ENCODE measurements around the gene GALNT18. TPM values are rescaled to one million over a fixed set of nuclear protein-coding genes. Genes with fewer than 3 reads are reported as not detected.

Gene GALNT18
- total RNA-seq: 10 to 100 TPM; 59.3 to 68.0 TPM
- 100 to 1,000 TPM in 1 of 2 donors, 10 to 100 TPM in 1; 17.7 to 109 TPM for polyA plus RNA-seq
- long read RNA-seq, donor 1, transcript GALNT18-201 (11 exons, 2,504 nt): major isoform, 16 of 21 reads
- long read RNA-seq, donor 1, partial matches to known transcripts: 5 of 21 reads
- long read RNA-seq, donor 1, other reads (novel, unspliced or antisense): 0 of 21 reads
- long read RNA-seq, donor 2, partial matches to known transcripts: 0 of 2 reads
- long read RNA-seq, donor 2, other reads (novel, unspliced or antisense): 0 of 2 reads
- long read RNA-seq, donor 3, transcript GALNT18-201 (11 exons, 2,504 nt): major isoform, 6 of 6 reads
- long read RNA-seq, donor 3, partial matches to known transcripts: 0 of 6 reads
- long read RNA-seq, donor 3, other reads (novel, unspliced or antisense): 0 of 6 reads
- long read RNA-seq, donor 4: 0 reads
- long read RNA-seq, donor 5, transcript GALNT18-201 (11 exons, 2,504 nt): major isoform, 12 of 17 reads
- long read RNA-seq, donor 5, partial matches to known transcripts: 5 of 17 reads
- long read RNA-seq, donor 5, other reads (novel, unspliced or antisense): 0 of 17 reads

DNA sequence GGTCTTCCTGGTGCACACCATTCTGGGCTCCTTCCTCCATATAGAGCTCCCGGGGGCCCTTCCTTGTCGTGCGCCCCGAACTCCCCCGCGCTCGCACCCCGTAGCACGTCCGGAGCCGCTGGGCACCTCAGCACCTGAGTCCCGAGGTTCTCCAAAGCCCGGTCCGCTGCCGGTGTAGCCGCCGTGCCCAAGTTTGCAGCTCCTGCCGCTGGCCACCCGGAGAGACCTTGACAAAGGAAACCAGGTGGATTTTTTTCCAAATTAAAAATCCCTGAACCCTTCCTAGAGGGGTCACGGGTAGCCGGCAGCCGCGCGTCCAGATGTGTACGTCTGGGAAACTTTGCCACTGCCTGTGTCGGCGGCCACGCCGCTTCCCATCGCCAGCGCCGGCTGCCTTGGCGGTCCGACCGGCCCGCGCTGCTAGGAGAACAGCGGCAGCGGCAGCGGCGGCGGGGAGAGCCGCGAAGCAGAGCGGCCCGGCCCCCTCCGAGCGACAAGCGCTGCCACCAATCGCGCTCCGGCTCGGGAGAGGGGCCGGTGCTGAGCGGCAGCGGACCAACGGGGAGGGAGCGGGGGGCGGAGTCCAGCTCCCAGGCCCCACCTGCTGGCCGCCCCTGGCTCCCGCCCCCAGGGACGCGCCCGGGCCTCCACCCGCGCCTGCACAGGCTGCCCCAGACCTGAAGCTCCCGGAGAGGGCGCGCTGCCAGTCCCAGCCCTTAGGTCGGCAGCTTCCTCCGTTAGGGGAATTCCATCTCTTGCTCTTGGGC, at the start of gene GALNT18:
TSS of gene GALNT18 (minus strand) at position 433 of the 767 bp plus-strand sequence.
- peak within 1 kb of the TSS; percentile 75 to 85 for H3K27ac ChIP-seq (ENCODE audit: low read depth in 1 of 2, low read length in 1 of 2)
- H3K36me3 ChIP-seq (ENCODE audit: control insufficient read depth in 4 of 4, insufficient read depth in 4 of 4, low read length in 4 of 4): no peaks in the 10 kb centered on the region
- peaks cover 0 to 10% (median 0%) of the 10 kb centered on the region in 3 donors for H3K27me3 ChIP-seq (ENCODE audit: control insufficient read depth in 3 of 3, insufficient read depth in 3 of 3, low read length in 2 of 3)
- peak; percentile 93 to 97 (median 93) for DNase-seq
- peak; percentile 93 for ATAC-seq (ENCODE audit: insufficient read depth, low FRiP score)
- no peaks in the 10 kb centered on the region for H3K9me3 ChIP-seq (ENCODE audit: control insufficient read depth in 4 of 4, insufficient read depth in 3 of 4, low read length in 3 of 4)
- H3K4me3 ChIP-seq: peak within 1 kb of the TSS; percentile 80
- H3K9ac ChIP-seq (ENCODE audit: insufficient read depth in 1 of 2, low read length in 2 of 2): no peak within 1 kb of the TSS
- H3K4me1 ChIP-seq (ENCODE audit: control insufficient read depth in 5 of 5, insufficient read depth in 5 of 5, low read length in 5 of 5): peaks cover 0 to 23% (median 0%) of the 10 kb centered on the region in 5 donors
- WGBS, 2 donors: 0 to 1% methylated on average over 57 to 71 of the region's 71 CpGs
- TF ChIP-seq, protein P1, sequence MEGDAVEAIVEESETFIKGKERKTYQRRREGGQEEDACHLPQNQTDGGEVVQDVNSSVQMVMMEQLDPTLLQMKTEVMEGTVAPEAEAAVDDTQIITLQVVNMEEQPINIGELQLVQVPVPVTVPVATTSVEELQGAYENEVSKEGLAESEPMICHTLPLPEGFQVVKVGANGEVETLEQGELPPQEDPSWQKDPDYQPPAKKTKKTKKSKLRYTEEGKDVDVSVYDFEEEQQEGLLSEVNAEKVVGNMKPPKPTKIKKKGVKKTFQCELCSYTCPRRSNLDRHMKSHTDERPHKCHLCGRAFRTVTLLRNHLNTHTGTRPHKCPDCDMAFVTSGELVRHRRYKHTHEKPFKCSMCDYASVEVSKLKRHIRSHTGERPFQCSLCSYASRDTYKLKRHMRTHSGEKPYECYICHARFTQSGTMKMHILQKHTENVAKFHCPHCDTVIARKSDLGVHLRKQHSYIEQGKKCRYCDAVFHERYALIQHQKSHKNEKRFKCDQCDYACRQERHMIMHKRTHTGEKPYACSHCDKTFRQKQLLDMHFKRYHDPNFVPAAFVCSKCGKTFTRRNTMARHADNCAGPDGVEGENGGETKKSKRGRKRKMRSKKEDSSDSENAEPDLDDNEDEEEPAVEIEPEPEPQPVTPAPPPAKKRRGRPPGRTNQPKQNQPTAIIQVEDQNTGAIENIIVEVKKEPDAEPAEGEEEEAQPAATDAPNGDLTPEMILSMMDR (IDR thresholded peaks at IDR 0.05; ENCODE audit: control extremely low read depth, extremely low read depth): peak; percentile 12

DNA sequence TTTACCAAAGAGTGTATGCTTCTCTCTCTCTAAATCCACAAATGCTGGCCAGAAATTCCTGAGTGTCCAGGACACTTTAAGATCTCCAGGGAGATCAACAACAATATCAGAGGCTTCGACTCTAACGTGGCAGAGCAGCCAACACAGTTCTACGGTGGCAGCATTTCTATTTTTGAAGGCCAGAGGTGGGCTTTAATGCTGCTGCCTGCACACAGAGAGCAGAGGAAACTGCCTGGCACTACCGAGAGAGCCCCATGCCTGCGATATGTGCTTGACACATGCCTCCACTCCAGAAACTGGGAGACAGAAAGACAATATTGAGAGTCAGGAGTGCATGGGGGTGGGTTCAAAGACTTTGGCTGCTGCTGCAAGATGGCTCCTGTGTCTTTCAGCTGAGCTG, 48.8 kb upstream of the GALNT18 start:
- ATAC-seq (ENCODE audit: insufficient read depth, low FRiP score) (no peak), DNase-seq (peak in 1 of 3 donors; percentile 37)
- TF ChIP-seq, protein P1 (IDR thresholded peaks at IDR 0.05; ENCODE audit: control extremely low read depth, extremely low read depth): no peak
- Histone ChIP-seq H3K9me3 (ENCODE audit: control insufficient read depth in 4 of 4, insufficient read depth in 3 of 4, low read length in 3 of 4) (peaks cover 0 to 3% (median 1%) of the 10 kb centered on the region in 4 donors), H3K4me3 (no peak overlapping the region), H3K27me3 (ENCODE audit: control insufficient read depth in 3 of 3, insufficient read depth in 3 of 3, low read length in 2 of 3) (no peaks in the 10 kb centered on the region), H3K27ac (ENCODE audit: low read depth in 1 of 2, low read length in 1 of 2) (no peak overlapping the region), H3K4me1 (ENCODE audit: control insufficient read depth in 5 of 5, insufficient read depth in 5 of 5, low read length in 5 of 5) (peaks cover 0 to 3% (median 0%) of the 10 kb centered on the region in 5 donors), H3K9ac (ENCODE audit: insufficient read depth in 1 of 2, low read length in 2 of 2) (no peak overlapping the region), H3K36me3 (ENCODE audit: control insufficient read depth in 4 of 4, insufficient read depth in 4 of 4, low read length in 4 of 4) (no peaks in the 10 kb centered on the region)
- 69 to 73% methylated on average over 5 of the region's 5 CpGs for WGBS, 2 donors

DNA sequence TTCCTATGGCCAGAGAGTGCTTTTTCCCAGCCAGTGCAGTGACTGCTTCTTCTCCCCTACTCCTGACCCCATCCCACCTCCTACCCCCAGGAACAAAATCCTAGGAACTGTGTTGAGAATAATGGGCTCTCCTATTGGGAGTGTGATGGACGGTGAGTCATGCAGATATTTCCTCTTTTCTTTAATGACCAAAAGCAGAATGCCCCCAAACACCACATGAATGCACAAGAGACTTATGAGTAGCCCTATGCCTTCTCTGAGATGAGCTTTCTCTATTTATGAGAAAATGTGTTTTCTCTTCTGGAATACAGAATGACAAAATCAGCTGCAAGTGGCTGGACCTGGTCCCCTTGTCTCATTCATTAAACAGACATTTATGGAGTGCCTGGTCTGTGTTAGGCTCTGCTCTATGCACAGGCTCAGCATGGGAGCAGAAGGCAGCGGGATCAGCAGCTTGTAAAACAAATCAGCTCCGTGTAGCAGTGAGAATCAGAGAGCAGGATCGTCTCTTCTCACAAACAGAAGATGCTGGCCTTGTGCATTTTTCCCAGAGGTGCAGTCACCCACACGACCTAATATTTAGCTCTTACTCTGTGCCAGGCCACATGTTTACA, 47.5 kb upstream of the GALNT18 start:
- WGBS, 2 donors: 54 to 63% methylated on average over 5 of the region's 5 CpGs
- ATAC-seq (ENCODE audit: insufficient read depth, low FRiP score) (no peak), DNase-seq (no peak)
- peaks cover 0 to 3% (median 1%) of the 10 kb centered on the region in 4 donors for H3K9me3 ChIP-seq (ENCODE audit: control insufficient read depth in 4 of 4, insufficient read depth in 3 of 4, low read length in 3 of 4)
- H3K27ac ChIP-seq (ENCODE audit: low read depth in 1 of 2, low read length in 1 of 2): no peak overlapping the region
- H3K9ac ChIP-seq (ENCODE audit: insufficient read depth in 1 of 2, low read length in 2 of 2): no peak overlapping the region
- H3K4me1 ChIP-seq (ENCODE audit: control insufficient read depth in 5 of 5, insufficient read depth in 5 of 5, low read length in 5 of 5): peaks cover 0 to 3% (median 0%) of the 10 kb centered on the region in 5 donors
- no peaks in the 10 kb centered on the region for H3K36me3 ChIP-seq (ENCODE audit: control insufficient read depth in 4 of 4, insufficient read depth in 4 of 4, low read length in 4 of 4)
- TF ChIP-seq, protein P1 (IDR thresholded peaks at IDR 0.05; ENCODE audit: control extremely low read depth, extremely low read depth): no peak
- H3K4me3 ChIP-seq: no peak overlapping the region
- H3K27me3 ChIP-seq (ENCODE audit: control insufficient read depth in 3 of 3, insufficient read depth in 3 of 3, low read length in 2 of 3): peaks cover 0 to 3% (median 0%) of the 10 kb centered on the region in 3 donors
